A549 (cell line): ENCODE data around the gene ANK3. TPM values are rescaled to one million over a fixed set of nuclear protein-coding genes. Genes with fewer than 3 reads are reported as not detected.

Experiments
- ATAC-seq, 2 experiments: fragments of 200-7000 bp in 1 of 2; fragments of >200 bp in 1 of 2; cut with Nextera tagmentation in 1 of 2; cut with Tn5 transposase in 1 of 2; 3 replicates each; pipeline versions ENCODE4 v1.8.0 to v1.9.1; 2018 to 2020; ENCODE audit warnings: mild to moderate bottlenecking in 1 of 2, moderate library complexity in 1 of 2
- CTCF ChIA-PET: fragments of 300-600 bp; sonication (Branson Sonifier 250); formaldehyde crosslinking; extraction: SDS; loops from one replicate; lab custom pipeline; 2021; ENCODE audit warnings: antibody characterized with exemption, inconsistent platforms; lab: Yijun Ruan, JAX
- POLR2A ChIA-PET: fragments of 350-600 bp; formaldehyde crosslinking; extraction: SDS; loops from one replicate; lab custom pipeline; 2021; ENCODE audit warnings: antibody characterized with exemption, inconsistent platforms; lab: Yijun Ruan, JAX
- DNase-seq, 2 experiments: peaks; one replicate each; pipeline versions ENCODE4 v3.0.0 to v3.0.0-alpha.2; 2011 to 2016; ENCODE audit warnings: low read depth in 1 of 2, low spot score in 1 of 2
- FAIRE-seq: peaks from 2 replicates; lab custom pipeline; 2011; peaks lifted over from hg19 to GRCh38; lab: Jason Lieb, UNC
- H3K27ac ChIP-seq, 2 experiments: fragments of >200 bp; sonication (Bioruptor Twin); formaldehyde crosslinking; 3 replicates each; pipeline ENCODE4 v1.5.1; 2016 to 2017
- H3K4me1 ChIP-seq: fragments of >200 bp; sonication (Bioruptor Twin); formaldehyde crosslinking; 3 replicates; pipeline ENCODE4 v1.6.1; 2016
- H3K4me2 ChIP-seq: fragments of >200 bp; sonication (Bioruptor Twin); formaldehyde crosslinking; 3 replicates; pipeline ENCODE4 v1.6.1; 2016
- H3K4me3 ChIP-seq: fragments of >200 bp; sonication (Bioruptor Twin); formaldehyde crosslinking; 3 replicates; pipeline ENCODE4 v1.5.1; 2016
- H3K9me3 ChIP-seq: fragments of >200 bp; sonication (Bioruptor Twin); formaldehyde crosslinking; 3 replicates; pipeline ENCODE4 v1.6.1; 2016
- ATOH8 ChIP-seq: fragments of 250-450 bp; sonication (Bioruptor Pico); IDR thresholded peaks from 2 replicates; pipeline ENCODE4 v1.5.0; 2020; ENCODE audit warnings: low read depth, mild to moderate bottlenecking, moderate library complexity
- BCL3 ChIP-seq: fragments of >200 bp; sonication (Bioruptor Twin); formaldehyde crosslinking; IDR thresholded peaks from 3 replicates; pipeline ENCODE4 v1.6.1; 2016
- CEBPB ChIP-seq, 2 experiments: fragments of >200 bp in 1 of 2; sonication (Bioruptor Twin) in 1 of 2; formaldehyde crosslinking in 1 of 2; IDR thresholded peaks; 2 replicates each; pipeline ENCODE4 v1.6.1; 2012 to 2016
- CHD2 ChIP-seq: fragments of 150-350 bp; IDR thresholded peaks from 2 replicates; pipeline ENCODE4 v1.6.1; 2014; ENCODE audit warnings: low read length; ENCODE audit not compliant: partially characterized antibody
- EHMT2 ChIP-seq: fragments of 200-600 bp; sonication (generic); IDR thresholded peaks from 2 replicates; pipeline ENCODE4 v1.6.1; 2016; ENCODE audit warnings: antibody characterized with exemption, low read depth, mild to moderate bottlenecking, moderate library complexity
- HMGXB4 ChIP-seq: fragments of 250-450 bp; sonication (Bioruptor Pico); IDR thresholded peaks from 2 replicates; pipeline ENCODE4 v1.5.0; 2021; ENCODE audit warnings: mild to moderate bottlenecking, moderate library complexity, borderline replicate concordance
- HOXB13 ChIP-seq: fragments of 250-450 bp; sonication (Bioruptor Pico); IDR thresholded peaks from 2 replicates; pipeline ENCODE4 v1.5.0; 2020; ENCODE audit warnings: low read depth, mild to moderate bottlenecking, moderate library complexity
- JUNB ChIP-seq: fragments of >200 bp; sonication (Bioruptor Twin); formaldehyde crosslinking; IDR thresholded peaks from 2 replicates; pipeline ENCODE4 v1.6.1; 2016
- MAFK ChIP-seq: fragments of 450-650 bp; IDR thresholded peaks from 2 replicates; pipeline ENCODE4 v1.6.1; 2014; ENCODE audit not compliant: partially characterized antibody
- MAZ ChIP-seq: fragments of 150-350 bp; IDR thresholded peaks from 2 replicates; pipeline ENCODE4 v1.6.1; 2014; ENCODE audit warnings: antibody characterized with exemption, low read depth, low read length, borderline replicate concordance
- PHF8 ChIP-seq: fragments of 200-600 bp; sonication (generic); IDR thresholded peaks from 2 replicates; pipeline ENCODE4 v1.6.1; 2016; ENCODE audit warnings: low read depth, mild to moderate bottlenecking, antibody characterized with exemption, moderate library complexity, borderline replicate concordance
- POLR2A ChIP-seq: IDR thresholded peaks from 2 replicates; pipeline ENCODE4 v1.6.1; 2012; ENCODE audit warnings: mild to moderate bottlenecking, low read length
- REST ChIP-seq: fragments of 200-600 bp; sonication (generic); IDR thresholded peaks from 2 replicates; pipeline ENCODE4 v1.6.1; 2016; ENCODE audit warnings: antibody characterized with exemption, mild to moderate bottlenecking, moderate library complexity
- RNF2 ChIP-seq: fragments of 200-600 bp; sonication (generic); IDR thresholded peaks from 2 replicates; pipeline ENCODE4 v1.6.1; 2016; ENCODE audit warnings: low read depth, mild to moderate bottlenecking, antibody characterized with exemption, moderate library complexity, borderline replicate concordance
- TFCP2L1 ChIP-seq: fragments of 250-450 bp; sonication (Bioruptor Pico); IDR thresholded peaks from 2 replicates; pipeline ENCODE4 v1.5.0; 2021; ENCODE audit warnings: mild to moderate bottlenecking
- ZC3H11A ChIP-seq: fragments of 450-650 bp; IDR thresholded peaks from 2 replicates; pipeline ENCODE4 v1.6.1; 2014; ENCODE audit warnings: antibody characterized with exemption, mild to moderate bottlenecking
- WGBS: methylation state at CpG from one replicate; pipeline ENCODE4 v1.1.6; 2017; ENCODE audit errors: missing lambda C conversion rate; 5-methylcytosine and 5-hydroxymethylcytosine counted together
- polyA plus RNA-seq, 4 experiments: library from polyadenylated mRNA; depleted of rRNA in 3 of 4; stranded (reverse); fragments of >200 nt; fragmentation: RNase III in 1 of 4; extraction: RNeasy Plus Mini Kit Qiagen cat#74134 plus additional on column Dnase treatment in 1 of 4; gene quantifications; 2 replicates in 3 of 4; 3 replicates in 1 of 4; pipeline ENCODE4 v1.2.3, GENCODE V29; 2011 to 2017
- TF ChIP-seq, protein P1 (sequence below): IDR thresholded peaks from 2 replicates; pipeline ENCODE4 v1.6.1; 2012
- TF ChIP-seq, protein P2 (sequence below): fragments of >200 bp; sonication (Bioruptor Twin); formaldehyde crosslinking; IDR thresholded peaks from 3 replicates; pipeline ENCODE4 v1.5.1; 2016

ANK3 gene
- polyA plus RNA-seq, 2 of the 4 experiments (the other 2 are of a cell fraction) = 0.56 to 5.4 TPM

DNA sequence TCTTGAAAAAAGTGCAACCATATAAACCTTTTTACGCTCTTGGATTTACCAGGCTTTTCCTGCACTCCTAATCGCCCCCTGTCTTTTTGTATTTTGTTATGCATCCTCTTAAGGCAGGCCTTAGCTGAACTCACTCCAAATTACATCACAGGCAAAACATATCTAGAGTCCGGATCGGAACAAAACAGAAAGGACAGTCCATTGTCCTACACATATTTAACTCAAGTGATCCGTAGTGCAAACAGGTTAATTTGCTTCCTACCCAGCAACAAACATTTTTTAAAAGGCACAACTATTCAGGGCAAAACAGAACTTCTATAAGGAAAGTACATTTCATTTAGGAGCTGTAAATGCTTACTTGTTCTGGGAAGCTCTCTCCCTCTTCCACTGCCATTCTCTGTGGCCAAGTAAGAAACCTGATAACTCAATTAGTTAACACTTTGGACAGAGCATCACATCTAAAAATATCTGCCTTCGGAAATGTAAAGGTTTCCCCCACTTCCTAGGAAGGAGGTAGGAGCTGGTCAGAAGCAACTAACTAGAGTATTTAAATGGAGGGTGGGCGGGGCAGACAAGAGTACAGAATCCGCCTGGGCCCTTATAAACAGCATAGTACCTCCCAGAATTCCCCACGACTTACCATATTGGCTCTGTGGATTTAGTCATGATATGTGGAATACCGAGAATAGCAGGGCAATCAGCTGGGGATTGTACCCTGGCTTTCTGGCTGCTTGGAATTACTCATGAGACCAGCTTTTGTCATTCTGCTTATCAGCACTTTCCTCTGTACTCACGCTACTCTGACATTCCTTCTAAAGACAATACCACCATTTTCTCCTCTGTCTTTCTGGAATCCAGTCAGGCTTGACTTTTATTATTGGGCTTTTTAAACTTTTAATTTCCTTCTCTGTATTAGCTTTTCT is 89.5 kb downstream of the ANK3 start:
- DNase-seq = no peak
- TF ChIP-seq PHF8 (no peak), REST (no peak), ZC3H11A (no peak), JUNB (no peak), MAFK (peak; percentile 22), EHMT2 (no peak), POLR2A (no peak), RNF2 (no peak)
- TF ChIP-seq, all 56 proteins: peak for 1
- H3K4me1 ChIP-seq = no peaks in the 10 kb centered on the region
- WGBS = 74% methylated on average over 11 of the region's 11 CpGs
- POLR2A ChIA-PET = no interaction called here
- H3K4me2 ChIP-seq = no peak overlapping the region
- FAIRE-seq (no peak), ATAC-seq (no peak)
- H3K9me3 ChIP-seq = no peaks in the 10 kb centered on the region
- CTCF ChIA-PET = interaction anchor here (0.6 to 1.8 kb wide), 4 partner anchors 9 to 135 kb away, joined by 3 to 5 read pairs (median 4); no protein-coding TSS in a partner anchor
- H3K4me3 ChIP-seq = no peak overlapping the region
- no peak overlapping the region for H3K27ac ChIP-seq

DNA sequence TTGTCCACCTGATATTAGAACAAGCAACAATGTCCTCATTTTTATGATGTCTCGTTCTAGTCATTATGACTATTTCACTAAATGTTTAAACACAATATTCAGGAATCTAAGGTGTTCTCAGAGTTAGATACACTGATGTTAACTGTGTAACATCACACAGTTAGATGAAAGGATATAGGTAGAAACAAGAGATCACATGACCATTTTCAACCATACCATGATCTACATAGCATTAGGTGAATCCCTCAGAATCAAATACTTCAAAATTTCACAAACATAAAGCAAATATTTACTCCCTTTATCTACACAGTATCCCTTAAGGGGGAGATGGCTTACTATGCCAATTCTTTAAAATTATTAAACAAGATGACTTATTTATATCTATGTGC is 90.3 kb downstream of the ANK3 start:
- ATAC-seq (no peak), FAIRE-seq (peak; percentile 70), DNase-seq (no peak)
- no peak overlapping the region for H3K27ac ChIP-seq
- ChIA-PET POLR2A (no interaction called here), CTCF (no interaction called here)
- no peak overlapping the region for H3K4me2 ChIP-seq
- WGBS = 73% methylated on average over 1 of the region's 1 CpG
- H3K4me1 ChIP-seq = no peaks in the 10 kb centered on the region
- no peak overlapping the region for H3K4me3 ChIP-seq
- TF ChIP-seq MAZ = no peak
- TF ChIP-seq HOXB13 = no peak
- no peak for TF ChIP-seq BCL3
- TF ChIP-seq, protein P1, sequence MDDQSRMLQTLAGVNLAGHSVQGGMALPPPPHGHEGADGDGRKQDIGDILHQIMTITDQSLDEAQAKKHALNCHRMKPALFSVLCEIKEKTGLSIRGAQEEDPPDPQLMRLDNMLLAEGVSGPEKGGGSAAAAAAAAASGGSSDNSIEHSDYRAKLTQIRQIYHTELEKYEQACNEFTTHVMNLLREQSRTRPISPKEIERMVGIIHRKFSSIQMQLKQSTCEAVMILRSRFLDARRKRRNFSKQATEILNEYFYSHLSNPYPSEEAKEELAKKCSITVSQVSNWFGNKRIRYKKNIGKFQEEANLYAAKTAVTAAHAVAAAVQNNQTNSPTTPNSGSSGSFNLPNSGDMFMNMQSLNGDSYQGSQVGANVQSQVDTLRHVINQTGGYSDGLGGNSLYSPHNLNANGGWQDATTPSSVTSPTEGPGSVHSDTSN = no peak
- TF ChIP-seq, protein P2, sequence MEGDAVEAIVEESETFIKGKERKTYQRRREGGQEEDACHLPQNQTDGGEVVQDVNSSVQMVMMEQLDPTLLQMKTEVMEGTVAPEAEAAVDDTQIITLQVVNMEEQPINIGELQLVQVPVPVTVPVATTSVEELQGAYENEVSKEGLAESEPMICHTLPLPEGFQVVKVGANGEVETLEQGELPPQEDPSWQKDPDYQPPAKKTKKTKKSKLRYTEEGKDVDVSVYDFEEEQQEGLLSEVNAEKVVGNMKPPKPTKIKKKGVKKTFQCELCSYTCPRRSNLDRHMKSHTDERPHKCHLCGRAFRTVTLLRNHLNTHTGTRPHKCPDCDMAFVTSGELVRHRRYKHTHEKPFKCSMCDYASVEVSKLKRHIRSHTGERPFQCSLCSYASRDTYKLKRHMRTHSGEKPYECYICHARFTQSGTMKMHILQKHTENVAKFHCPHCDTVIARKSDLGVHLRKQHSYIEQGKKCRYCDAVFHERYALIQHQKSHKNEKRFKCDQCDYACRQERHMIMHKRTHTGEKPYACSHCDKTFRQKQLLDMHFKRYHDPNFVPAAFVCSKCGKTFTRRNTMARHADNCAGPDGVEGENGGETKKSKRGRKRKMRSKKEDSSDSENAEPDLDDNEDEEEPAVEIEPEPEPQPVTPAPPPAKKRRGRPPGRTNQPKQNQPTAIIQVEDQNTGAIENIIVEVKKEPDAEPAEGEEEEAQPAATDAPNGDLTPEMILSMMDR = no peak
- TF ChIP-seq ATOH8 (CRISPR knock-in tag) = no peak
- no peak for TF ChIP-seq TFCP2L1 (CRISPR knock-in tag)
- TF ChIP-seq CEBPB (IDR thresholded peaks at IDR 0.05) = no peak
- no peak for TF ChIP-seq CHD2
- no peak for TF ChIP-seq HMGXB4
- H3K9me3 ChIP-seq = no peaks in the 10 kb centered on the region
